B cell (primary cell): ENCODE data around the gene CD226. TPM values are rescaled to one million over a fixed set of nuclear protein-coding genes. Genes with fewer than 3 reads are reported as not detected.

Experiments
- ATAC-seq: fragments of 200-7000 bp; cut with Tn5 transposase; one replicate; pipeline ENCODE4 v1.10.0; 2021; ENCODE audit warnings: low read depth, mild to moderate bottlenecking, moderate number of reproducible peaks, moderate library complexity
- CTCF ChIA-PET: fragments of 350-600 bp; sonication (Branson Sonifier 250); formaldehyde crosslinking; loops from one replicate; lab custom pipeline; 2021; ENCODE audit warnings: antibody characterized with exemption, inconsistent platforms; lab: Charles Lee
- POLR2A ChIA-PET: fragments of 350-600 bp; sonication (Branson Sonifier 250); formaldehyde crosslinking; loops from one replicate; lab custom pipeline; 2021; ENCODE audit warnings: antibody characterized with exemption; lab: Charles Lee
- DNase-seq: peaks from one replicate; pipeline ENCODE4 v3.0.0; 2013
- H2AFZ ChIP-seq: 2 replicates; pipeline ENCODE4 v1.6.1; 2012; ENCODE audit warnings: mild to moderate bottlenecking, low read depth, low read length; ENCODE audit not compliant: insufficient read depth, poor library complexity, severe bottlenecking
- H3K27ac ChIP-seq, 2 donors: 1 replicate in 1 of 2; 2 replicates in 1 of 2; pipeline ENCODE4 v1.5.1; 2012 to 2013; ENCODE audit warnings: low read length in 2 of 2, mild to moderate bottlenecking in 2 of 2, moderate library complexity in 1 of 2
- H3K27me3 ChIP-seq, 4 experiments: fragments of 200-600 bp in 1 of 4; sonication (generic) in 1 of 4; replicated peaks in 1 of 4; 1 replicate in 2 of 4; 2 replicates in 2 of 4; pipeline versions ENCODE4 v1.6.1 to v1.7.0; 2013 to 2016; ENCODE audit warnings: low read length in 3 of 4, mild to moderate bottlenecking in 2 of 4, mixed read lengths in 1 of 4, moderate library complexity in 1 of 4; ENCODE audit not compliant: insufficient read depth in 4 of 4, control insufficient read depth in 3 of 4; ENCODE audit errors: control extremely low read depth in 1 of 4
- H3K36me3 ChIP-seq, 2 experiments: replicated peaks in 1 of 2; 1 replicate in 1 of 2; 2 replicates in 1 of 2; pipeline versions ENCODE4 v1.6.1 to v1.7.1; 2013; ENCODE audit warnings: low read length in 1 of 2; ENCODE audit not compliant: insufficient read depth in 2 of 2, control insufficient read depth in 1 of 2; ENCODE audit errors: control extremely low read depth in 1 of 2, extremely low read depth in 1 of 2
- H3K4me1 ChIP-seq, 2 donors: fragments of 200-600 bp in 1 of 2; sonication (generic) in 1 of 2; 1 replicate in 1 of 2; 2 replicates in 1 of 2; pipeline versions ENCODE4 v1.5.1 to v1.6.1; 2013 to 2017; ENCODE audit warnings: low read length in 2 of 2; ENCODE audit not compliant: control insufficient read depth in 2 of 2, insufficient read depth in 2 of 2
- H3K4me2 ChIP-seq: replicated peaks from 2 replicates; pipeline ENCODE3; 2012; ENCODE audit warnings: mild to moderate bottlenecking, low read depth, low read length; ENCODE audit not compliant: poor library complexity, severe bottlenecking
- H3K4me3 ChIP-seq, 5 experiments: fragments of 200-600 bp in 1 of 5; sonication (generic) in 1 of 5; 1 replicate in 3 of 5; 2 replicates in 2 of 5; pipeline versions ENCODE4 v1.5.1 to v1.7.0; 2011 to 2016; ENCODE audit warnings: low read length in 4 of 5, mild to moderate bottlenecking in 4 of 5, low read depth in 2 of 5, control low read depth in 1 of 5, moderate library complexity in 1 of 5; ENCODE audit not compliant: insufficient read depth in 1 of 5; ENCODE audit errors: control extremely low read depth in 1 of 5, extremely low read depth in 1 of 5
- H3K79me2 ChIP-seq: fragments of 200-600 bp; sonication (generic); one replicate; pipeline ENCODE4 v1.6.0; 2016; ENCODE audit warnings: low read length; ENCODE audit not compliant: control insufficient read depth, insufficient read depth
- H3K9ac ChIP-seq: fragments of 200-600 bp; sonication (generic); 2 replicates; pipeline ENCODE4 v1.6.1; 2017; ENCODE audit warnings: mild to moderate bottlenecking, low read length, moderate library complexity
- H3K9me3 ChIP-seq, 3 donors: one replicate each; pipeline versions ENCODE4 v1.6.1 to v1.7.1; 2013; ENCODE audit warnings: low read length in 2 of 3; ENCODE audit not compliant: control insufficient read depth in 2 of 3, insufficient read depth in 1 of 3; ENCODE audit errors: control extremely low read depth in 1 of 3
- H4K20me1 ChIP-seq: 2 replicates; pipeline ENCODE4 v1.6.0; 2012; ENCODE audit warnings: mild to moderate bottlenecking, low read length; ENCODE audit not compliant: insufficient read depth, control insufficient read depth, poor library complexity, severe bottlenecking
- H3K27ac Mint-ChIP-seq: one replicate; pipeline ENCODE4 v1.8.0; 2021; ENCODE audit warnings: mixed read lengths
- H3K27me3 Mint-ChIP-seq: one replicate; pipeline ENCODE4 v1.8.0; 2021; ENCODE audit warnings: mixed read lengths
- H3K4me1 Mint-ChIP-seq: one replicate; pipeline ENCODE4 v1.8.0; 2021; ENCODE audit warnings: mixed read lengths
- H3K4me3 Mint-ChIP-seq: one replicate; pipeline ENCODE4 v1.8.0; 2021; ENCODE audit warnings: mixed read lengths
- H3K9me3 Mint-ChIP-seq: one replicate; pipeline ENCODE4 v1.8.0; 2022; ENCODE audit warnings: mixed read lengths; ENCODE audit not compliant: insufficient read depth
- EZH2 ChIP-seq: IDR thresholded peaks from 2 replicates; pipeline ENCODE4 v1.6.1; 2012; ENCODE audit warnings: borderline replicate concordance, low read depth, mild to moderate bottlenecking, moderate library complexity, low read length; ENCODE audit not compliant: insufficient read depth, poor library complexity, severe bottlenecking
- WGBS: methylation state at CpG from one replicate; pipeline ENCODE4 v1.1.5; 2013; ENCODE audit warnings: missing lambda C conversion rate; ENCODE audit not compliant: insufficient coverage; 5-methylcytosine and 5-hydroxymethylcytosine counted together
- intact Hi-C: fragments of 100-400 bp; cut with micrococcal nuclease; formaldehyde crosslinking; loops from one replicate; pipeline ENCODE4 v1.10.0; 2022
- polyA plus RNA-seq: library from polyadenylated mRNA; depleted of rRNA; stranded (reverse); fragments of >200 nt; gene quantifications from 2 replicates; pipeline ENCODE4 v1.2.3, GENCODE V29; 2012
- total RNA-seq, 2 donors: library from RNA; stranded (reverse); fragments of 120-200 nt in 1 of 2; gene quantifications; 1 replicate in 1 of 2; 2 replicates in 1 of 2; pipeline versions ENCODE4 v1.2.3 to v1.2.4, GENCODE V29; 2013 to 2022
- TF ChIP-seq, protein P1 (sequence below): fragments of 200-600 bp; IDR thresholded peaks from one replicate; pipeline ENCODE4 v1.8.0; 2022; ENCODE audit warnings: antibody characterized with exemption, mild to moderate bottlenecking

The CD226 gene
- total and polyA plus RNA-seq, 2 donors (not counting 1 experiment from before 2014, with no cell fraction given): 0.78 to 2.6 TPM

DNA sequence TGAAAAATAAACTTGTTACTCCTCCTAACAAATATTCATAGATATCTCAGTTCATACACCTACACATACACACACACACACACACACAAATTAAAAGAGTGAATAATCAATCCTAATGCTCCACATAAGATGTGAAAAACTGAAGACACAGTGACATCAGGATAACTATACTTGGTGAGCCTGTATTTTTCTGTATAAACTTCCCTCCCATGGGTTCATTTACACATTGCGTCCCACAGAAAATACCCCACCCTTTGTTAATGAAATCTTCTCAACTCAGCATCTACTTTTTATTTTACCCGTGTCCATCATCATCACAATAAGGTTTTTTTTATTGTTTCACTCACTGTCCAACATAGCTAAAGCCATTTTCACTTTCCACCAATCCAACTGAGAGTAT lies 60.4 kb downstream of the CD226 start:
- TF ChIP-seq, protein P1, sequence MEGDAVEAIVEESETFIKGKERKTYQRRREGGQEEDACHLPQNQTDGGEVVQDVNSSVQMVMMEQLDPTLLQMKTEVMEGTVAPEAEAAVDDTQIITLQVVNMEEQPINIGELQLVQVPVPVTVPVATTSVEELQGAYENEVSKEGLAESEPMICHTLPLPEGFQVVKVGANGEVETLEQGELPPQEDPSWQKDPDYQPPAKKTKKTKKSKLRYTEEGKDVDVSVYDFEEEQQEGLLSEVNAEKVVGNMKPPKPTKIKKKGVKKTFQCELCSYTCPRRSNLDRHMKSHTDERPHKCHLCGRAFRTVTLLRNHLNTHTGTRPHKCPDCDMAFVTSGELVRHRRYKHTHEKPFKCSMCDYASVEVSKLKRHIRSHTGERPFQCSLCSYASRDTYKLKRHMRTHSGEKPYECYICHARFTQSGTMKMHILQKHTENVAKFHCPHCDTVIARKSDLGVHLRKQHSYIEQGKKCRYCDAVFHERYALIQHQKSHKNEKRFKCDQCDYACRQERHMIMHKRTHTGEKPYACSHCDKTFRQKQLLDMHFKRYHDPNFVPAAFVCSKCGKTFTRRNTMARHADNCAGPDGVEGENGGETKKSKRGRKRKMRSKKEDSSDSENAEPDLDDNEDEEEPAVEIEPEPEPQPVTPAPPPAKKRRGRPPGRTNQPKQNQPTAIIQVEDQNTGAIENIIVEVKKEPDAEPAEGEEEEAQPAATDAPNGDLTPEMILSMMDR: no peak
- no peak for TF ChIP-seq EZH2
- H3K4me3 Mint-ChIP-seq: no peak overlapping the region
- H3K79me2 ChIP-seq: no peaks in the 10 kb centered on the region
- H3K27me3 Mint-ChIP-seq: no peaks in the 10 kb centered on the region
- DNase-seq (no peak), ATAC-seq (no peak)
- no peaks in the 10 kb centered on the region for H3K27me3 ChIP-seq
- H4K20me1 ChIP-seq: no peaks in the 10 kb centered on the region
- peaks cover 8 to 9% of the 10 kb centered on the region in 2 donors for H3K4me1 ChIP-seq
- H3K4me1 Mint-ChIP-seq: peaks cover 21% of the 10 kb centered on the region
- no peak overlapping the region for H3K4me2 ChIP-seq
- H2AFZ ChIP-seq: no peak overlapping the region
- no peak overlapping the region for H3K9ac ChIP-seq
- no peaks in the 10 kb centered on the region for H3K9me3 Mint-ChIP-seq
- H3K27ac ChIP-seq: no peak overlapping the region
- POLR2A ChIA-PET: no interaction called here
- intact Hi-C loops: no loop called here
- H3K27ac Mint-ChIP-seq: no peak overlapping the region
- H3K9me3 ChIP-seq: peaks cover 0 to 1% (median 0%) of the 10 kb centered on the region in 3 donors
- CTCF ChIA-PET: no interaction called here
- 100% methylated on average over 2 of the region's 2 CpGs for WGBS
- no peaks in the 10 kb centered on the region for H3K36me3 ChIP-seq
- H3K4me3 ChIP-seq: no peak overlapping the region

- Mint-ChIP-seq H3K27me3 (no peaks in the 10 kb centered on the region), H3K4me3 (peak overlapping the region; percentile 27), H3K4me1 (peaks cover 21% of the 10 kb centered on the region), H3K27ac (peak overlapping the region; percentile 8), H3K9me3 (no peaks in the 10 kb centered on the region)
- CTCF ChIA-PET: no interaction called here
- intact Hi-C loops: no loop called here
- no peaks in the 10 kb centered on the region for H3K27me3 ChIP-seq
- POLR2A ChIA-PET: no interaction called here
- H3K36me3 ChIP-seq: no peaks in the 10 kb centered on the region
- ATAC-seq: no peak
- no peak overlapping the region for H3K27ac ChIP-seq
- no peak overlapping the region for H2AFZ ChIP-seq
- no peak overlapping the region for H3K4me3 ChIP-seq
- H3K4me2 ChIP-seq: no peak overlapping the region
- 86% methylated on average over 15 of the region's 20 CpGs for WGBS
- H4K20me1 ChIP-seq: no peaks in the 10 kb centered on the region
- H3K4me1 ChIP-seq: peaks cover 8 to 9% of the 10 kb centered on the region in 2 donors
- peaks cover 0 to 1% (median 0%) of the 10 kb centered on the region in 3 donors for H3K9me3 ChIP-seq
- TF ChIP-seq EZH2: no peak
- TF ChIP-seq, protein P1: no peak
- H3K9ac ChIP-seq: no peak overlapping the region
- no peak for DNase-seq
- no peaks in the 10 kb centered on the region for H3K79me2 ChIP-seq
Observed at GRCh38 chr18:69885841-69886531, 61.7 kb downstream of the CD226 start.
